ENCODE data around the gene ZNF584. TPM values are rescaled to one million over a fixed set of nuclear protein-coding genes. Genes with fewer than 3 reads are reported as not detected.

Gene ZNF584
- total and polyA plus RNA-seq, 2 donors (not counting 3 experiments of a cell fraction or from before 2014, with no cell fraction given), result 5.9 to 12.4 TPM

- Histone ChIP-seq H3K27ac (ENCODE audit: insufficient read depth, low read depth, low read length) (no peak overlapping the region), H3K9me3 (replicated peaks; ENCODE audit: control insufficient read depth, insufficient read depth, low read length) (peaks cover 24% of the 10 kb centered on the region), H3K4me3 (replicated peaks in 1 of 3; ENCODE audit: insufficient read depth in 1 of 3, low read depth in 1 of 3, low read length in 3 of 3) (no peak overlapping the region), H3K4me2 (ENCODE audit: insufficient read depth, low read length) (no peak overlapping the region), H3K9ac (replicated peaks; ENCODE audit: extremely low read depth, insufficient read depth, low read length) (no peak overlapping the region), H3K79me2 (ENCODE audit: control insufficient read depth, insufficient read depth, low read length) (no peaks in the 10 kb centered on the region), H3K4me1 (ENCODE audit: control insufficient read depth, extremely low read depth, insufficient read depth, low read length) (no peaks in the 10 kb centered on the region), H3K36me3 (ENCODE audit: control insufficient read depth in 2 of 2, extremely low read depth in 1 of 2, insufficient read depth in 2 of 2, low read length in 2 of 2) (peaks cover under 1 to 2% of the 10 kb centered on the region in 2 experiments), H2AFZ (ENCODE audit: low read depth, low read length) (no peak overlapping the region), H3K9me1 (replicated peaks; ENCODE audit: control insufficient read depth, extremely low read depth, insufficient read depth, low read length) (no peaks in the 10 kb centered on the region), H3K27me3 (ENCODE audit: control insufficient read depth in 2 of 2, insufficient read depth in 2 of 2, low read length in 2 of 2) (no peaks in the 10 kb centered on the region), H4K20me1 (replicated peaks; ENCODE audit: control insufficient read depth, extremely low read depth, insufficient read depth, low read length) (no peaks in the 10 kb centered on the region)
- ChIA-PET POLR2A (interaction anchor here (0.5 kb wide), 1 partner anchor 18 kb away, joined by 11 read pairs; no protein-coding TSS in a partner anchor), CTCF (no interaction called here)
- TF ChIP-seq MAX (IDR thresholded peaks at IDR 0.05; ENCODE audit: insufficient read depth, insufficient read length), result no peak
- TF ChIP-seq POLR2AphosphoS5 (IDR thresholded peaks at IDR 0.05; ENCODE audit: insufficient read depth, low read depth, low read length), result no peak
- TF ChIP-seq EZH2 (IDR thresholded peaks at IDR 0.05; ENCODE audit: borderline replicate concordance, low read depth, low read length, severe bottlenecking), result no peak
- no peak for TF ChIP-seq JUN (IDR thresholded peaks at IDR 0.05; ENCODE audit: borderline replicate concordance, insufficient read depth, insufficient read length, low read depth)
- TF ChIP-seq POLR2A (IDR thresholded peaks at IDR 0.05; ENCODE audit: low read depth, low read length), result no peak
- no peak for TF ChIP-seq GATA2 (IDR thresholded peaks at IDR 0.05; ENCODE audit: insufficient read depth, insufficient read length, low read depth, low read length)
- TF ChIP-seq CTCF (IDR thresholded peaks at IDR 0.05; ENCODE audit: extremely low read depth in 1 of 2, insufficient read depth in 1 of 2, low read depth in 1 of 2, low read length in 2 of 2), result no peak
- TF ChIP-seq FOS (IDR thresholded peaks at IDR 0.05; ENCODE audit: borderline replicate concordance, insufficient read depth, low read length), result no peak
- TF ChIP-seq MYC (IDR thresholded peaks at IDR 0.05; ENCODE audit: low read depth, low read length), result no peak
- FAIRE-seq, result no peak
- DNase-seq (ENCODE audit: low read depth, low spot score), result no peak
- dilution Hi-C loops (cut with MboI; ENCODE audit: extremely low pct_ligation_motif_present, low sequenced_read_pairs) (no loop called here), intact Hi-C loops (cut with micrococcal nuclease) (no loop called here)
- no TSS peak for BruUV-seq (replicated peaks)
These were observed 20.2 kb downstream of the ZNF584 start for GRCh38 chr19:58428617-58429016.

Data from endothelial cell of umbilical vein (primary cell).